ENCODE data around the gene EVC2. TPM values are rescaled to one million over a fixed set of nuclear protein-coding genes. Genes with fewer than 3 reads are reported as not detected.

The EVC2 gene
- total and polyA plus RNA-seq, 9 of the 15 experiments (the other 6 are each of a cell fraction or from before 2014, with no cell fraction given): 0.03 to 0.55 (median 0.38) TPM; not detected in 1

- no peak for FAIRE-seq
- Histone ChIP-seq H3K27me3 (ENCODE audit: control insufficient read depth in 2 of 2, insufficient read depth in 2 of 2, low read length in 2 of 2) (peaks cover 2 to 18% of the 10 kb centered on the region in 2 experiments; a peak in 3 of 5 replicates), H3K9me3 (replicated peaks; ENCODE audit: control insufficient read depth, insufficient read depth, low read depth, low read length) (peaks cover 7% of the 10 kb centered on the region; the same call in 1 of the 2 replicates), H3K79me2 (ENCODE audit: control insufficient read depth, insufficient read depth, low read length) (no peaks in the 10 kb centered on the region), H3K9me1 (ENCODE audit: control insufficient read depth, insufficient read depth, low read length) (no peaks in the 10 kb centered on the region), H3K4me2 (ENCODE audit: insufficient read depth, low read length) (peak overlapping the region; percentile 25; the same call in 1 of the 2 replicates), H3K4me3 (peak overlapping the region; percentile 28; the same call in 1 of the 2 replicates), H3K4me1 (replicated peaks in 1 of 2; ENCODE audit: control insufficient read depth in 2 of 2, insufficient read depth in 2 of 2, low read length in 2 of 2) (peaks cover 0 to 20% of the 10 kb centered on the region in 2 experiments; a peak in 4 of 5 replicates), H4K20me1 (replicated peaks; ENCODE audit: control insufficient read depth, insufficient read depth, low read length) (no peaks in the 10 kb centered on the region), H3K9ac (ENCODE audit: insufficient read depth in 1 of 2, low read depth in 2 of 2, low read length in 2 of 2) (no peak overlapping the region), H2AFZ (ENCODE audit: low read depth, low read length) (peak overlapping the region; percentile 62), H3K36me3 (ENCODE audit: control insufficient read depth, insufficient read depth, low read length) (no peaks in the 10 kb centered on the region), H3K27ac (ENCODE audit: extremely low read depth, low read depth, low read length) (peak overlapping the region; percentile 22; the same call in 1 of the 3 replicates)
- no peak for DNase-seq (ENCODE audit: extremely low read depth in 1 of 4, low spot score in 3 of 4)
- 3% methylated on average over 13 of the region's 13 CpGs for WGBS (ENCODE audit: insufficient coverage, low coverage, missing lambda C conversion rate)
- CTCF ChIA-PET (ENCODE audit: low intra/inter-chr PET ratio): no interaction called here
- intact Hi-C loops (cut with micrococcal nuclease) (no loop called here), in situ Hi-C loops (cut with MboI) (no loop called here)
- POLR2A ChIA-PET: interaction anchor here (0.7 kb wide), 1 partner anchor 616 kb away, joined by 3 read pairs; no protein-coding TSS in a partner anchor
- ATAC-seq: peak; percentile 57
- no TSS peak for BruUV-seq (replicated peaks)
- 0 out of 6 replicates have a peak, but pooled peaks of 1 of the 3 experiments have one; percentile 27 for TF ChIP-seq CTCF (IDR thresholded peaks at IDR 0.05 in 2 of 3, conservative IDR thresholded peaks at IDR 0.05 in 1 of 3; ENCODE audit: insufficient read depth in 2 of 3, low read depth in 1 of 3, low read length in 3 of 3)
- TF ChIP-seq ZNF592 (IDR thresholded peaks at IDR 0.05): no peak
- TF ChIP-seq ZBTB34 (CRISPR knock-in tag; IDR thresholded peaks at IDR 0.05): no peak
- 0 out of 2 replicates have a peak, but pooled peaks have one; percentile 20 for TF ChIP-seq GABPA (tag; conservative IDR thresholded peaks at IDR 0.05; ENCODE audit: low read depth)
- no peak for TF ChIP-seq GTF2A2 (tag; IDR thresholded peaks at IDR 0.05)
- no peak for TF ChIP-seq CAMTA2 (CRISPR knock-in tag; conservative IDR thresholded peaks at IDR 0.05)
- peak; percentile 20 for TF ChIP-seq MEIS2 (IDR thresholded peaks at IDR 0.05; ENCODE audit: partially characterized antibody)
- no peak for TF ChIP-seq PPARD (CRISPR knock-in tag; IDR thresholded peaks at IDR 0.05)
- peak; percentile 77; the same call in 1 of the 2 replicates for TF ChIP-seq ZNF584 (CRISPR knock-in tag; IDR thresholded peaks at IDR 0.05; ENCODE audit: low read depth)
Measured at GRCh38 chr4:5710065-5710960, 2.0 kb upstream of the EVC2 start.
